ENCODE results near the gene PPP2R5C.

Gene PPP2R5C

DNA sequence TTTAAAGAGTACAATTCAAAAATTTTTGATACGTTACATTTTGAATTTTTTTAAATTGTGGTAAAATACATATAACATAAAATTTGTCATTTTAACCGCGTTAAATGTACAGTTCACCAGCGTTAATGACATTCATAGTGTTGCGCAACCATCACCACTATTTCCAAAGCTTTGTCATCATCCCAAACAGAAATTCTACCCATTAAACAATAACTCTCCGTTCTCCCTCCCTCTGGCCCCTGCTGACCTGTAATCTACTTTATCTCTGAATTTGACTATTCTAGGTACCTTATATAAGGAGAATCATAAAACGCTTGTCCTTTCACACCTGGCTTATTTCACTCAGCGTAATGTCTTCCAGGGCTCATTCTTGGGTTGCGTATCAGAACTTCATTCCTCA, 133.7 kb downstream of the PPP2R5C start:
- TF ChIP-seq PAX5 (IDR thresholded peaks at IDR 0.05; ENCODE audit: insufficient read depth, low read length, severe bottlenecking) (no peak), POU2F2 (IDR thresholded peaks at IDR 0.05; ENCODE audit: low read depth, low read length) (no peak), SPI1 (IDR thresholded peaks at IDR 0.05; ENCODE audit: low read depth, low read length) (no peak), POLR2A (IDR thresholded peaks at IDR 0.05; ENCODE audit: low read depth, low read length) (no peak), POLR2AphosphoS5 (IDR thresholded peaks at IDR 0.05; ENCODE audit: low read depth, low read length) (no peak), TAF1 (IDR thresholded peaks at IDR 0.05; ENCODE audit: low read depth, low read length) (no peak)
- FAIRE-seq (no peak), DNase-seq (ENCODE audit: insufficient read length, low spot score) (no peak)

DNA sequence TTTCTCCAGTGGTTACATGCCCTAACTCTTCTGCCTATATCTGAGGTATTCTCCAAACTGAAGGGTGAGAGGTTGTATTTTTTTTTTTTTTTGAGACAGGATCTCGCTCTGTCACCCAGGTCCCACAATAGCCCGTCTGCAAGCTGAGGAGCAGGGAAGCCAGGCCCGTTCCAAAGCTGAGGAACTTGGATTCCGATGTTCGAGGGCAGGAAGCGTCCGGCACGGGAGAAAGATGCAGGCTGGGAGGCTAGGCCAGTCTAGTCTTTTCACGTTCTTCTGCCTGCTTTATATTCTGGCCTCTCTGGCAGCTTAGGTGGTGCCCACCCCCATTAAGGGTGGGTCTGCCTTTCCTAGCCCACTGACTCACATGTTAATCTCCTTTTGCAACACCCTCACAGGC, 135.8 kb downstream of the PPP2R5C start:
- TF ChIP-seq POLR2AphosphoS5 (IDR thresholded peaks at IDR 0.05; ENCODE audit: low read depth, low read length), result no peak
- no peak for TF ChIP-seq POLR2A (IDR thresholded peaks at IDR 0.05; ENCODE audit: low read depth, low read length)
- TF ChIP-seq TAF1 (IDR thresholded peaks at IDR 0.05; ENCODE audit: low read depth, low read length), result no peak
- TF ChIP-seq SPI1 (IDR thresholded peaks at IDR 0.05; ENCODE audit: low read depth, low read length), result no peak
- TF ChIP-seq POU2F2 (IDR thresholded peaks at IDR 0.05; ENCODE audit: low read depth, low read length), result no peak
- no peak for TF ChIP-seq PAX5 (IDR thresholded peaks at IDR 0.05; ENCODE audit: insufficient read depth, low read length, severe bottlenecking)
- FAIRE-seq (no peak), DNase-seq (ENCODE audit: insufficient read length, low spot score) (no peak)

GRCh38 chr14:101898416-101898815, 136.9 kb downstream of the PPP2R5C start:
- TF ChIP-seq POLR2AphosphoS5 (IDR thresholded peaks at IDR 0.05; ENCODE audit: low read depth, low read length) (no peak), PAX5 (IDR thresholded peaks at IDR 0.05; ENCODE audit: insufficient read depth, low read length, severe bottlenecking) (no peak), POLR2A (IDR thresholded peaks at IDR 0.05; ENCODE audit: low read depth, low read length) (no peak), POU2F2 (IDR thresholded peaks at IDR 0.05; ENCODE audit: low read depth, low read length) (no peak), SPI1 (IDR thresholded peaks at IDR 0.05; ENCODE audit: low read depth, low read length) (no peak), TAF1 (IDR thresholded peaks at IDR 0.05; ENCODE audit: low read depth, low read length) (no peak)
- FAIRE-seq (no peak), DNase-seq (ENCODE audit: insufficient read length, low spot score) (no peak)

DNA sequence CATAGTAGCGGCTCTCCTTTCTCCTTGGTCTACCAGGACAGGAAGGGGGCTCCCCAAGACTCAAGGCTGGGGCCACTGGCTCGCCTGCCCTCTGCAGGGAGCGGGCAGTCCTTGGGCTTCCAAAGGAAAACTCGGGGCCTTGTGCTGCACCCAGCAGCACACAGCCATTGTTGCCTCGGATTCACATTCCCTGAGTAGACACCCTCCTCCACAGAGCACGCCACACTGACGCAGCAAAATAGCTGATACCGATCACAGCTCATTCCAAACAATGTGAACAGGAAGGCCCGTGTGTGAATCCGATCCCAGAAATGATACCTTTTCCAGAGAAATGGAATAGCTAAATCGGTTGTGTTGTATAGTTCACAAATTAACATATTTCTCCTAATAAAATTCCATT, 137.8 kb downstream of the PPP2R5C start:
- DNase-seq (ENCODE audit: insufficient read length, low spot score) (no peak), FAIRE-seq (no peak)
- TF ChIP-seq SPI1 (IDR thresholded peaks at IDR 0.05; ENCODE audit: low read depth, low read length), result no peak
- TF ChIP-seq POLR2A (IDR thresholded peaks at IDR 0.05; ENCODE audit: low read depth, low read length), result no peak
- no peak for TF ChIP-seq POLR2AphosphoS5 (IDR thresholded peaks at IDR 0.05; ENCODE audit: low read depth, low read length)

GRCh38 chr14:101900253-101900652, 138.7 kb downstream of the PPP2R5C start:
- no peak for TF ChIP-seq PAX5 (IDR thresholded peaks at IDR 0.05; ENCODE audit: insufficient read depth, low read length, severe bottlenecking)
- no peak for TF ChIP-seq POU2F2 (IDR thresholded peaks at IDR 0.05; ENCODE audit: low read depth, low read length)
- TF ChIP-seq TAF1 (IDR thresholded peaks at IDR 0.05; ENCODE audit: low read depth, low read length), result no peak
- no peak for TF ChIP-seq POLR2AphosphoS5 (IDR thresholded peaks at IDR 0.05; ENCODE audit: low read depth, low read length)
- no peak for TF ChIP-seq POLR2A (IDR thresholded peaks at IDR 0.05; ENCODE audit: low read depth, low read length)
- no peak for TF ChIP-seq SPI1 (IDR thresholded peaks at IDR 0.05; ENCODE audit: low read depth, low read length)
- no peak for FAIRE-seq
- no peak for DNase-seq (ENCODE audit: insufficient read length, low spot score)

- DNase-seq (ENCODE audit: insufficient read length, low spot score) (no peak), FAIRE-seq (no peak)
- TF ChIP-seq TAF1 (IDR thresholded peaks at IDR 0.05; ENCODE audit: low read depth, low read length), result no peak
Measured at GRCh38 chr14:101903111-101903561, 141.6 kb downstream of the PPP2R5C start.

DNA sequence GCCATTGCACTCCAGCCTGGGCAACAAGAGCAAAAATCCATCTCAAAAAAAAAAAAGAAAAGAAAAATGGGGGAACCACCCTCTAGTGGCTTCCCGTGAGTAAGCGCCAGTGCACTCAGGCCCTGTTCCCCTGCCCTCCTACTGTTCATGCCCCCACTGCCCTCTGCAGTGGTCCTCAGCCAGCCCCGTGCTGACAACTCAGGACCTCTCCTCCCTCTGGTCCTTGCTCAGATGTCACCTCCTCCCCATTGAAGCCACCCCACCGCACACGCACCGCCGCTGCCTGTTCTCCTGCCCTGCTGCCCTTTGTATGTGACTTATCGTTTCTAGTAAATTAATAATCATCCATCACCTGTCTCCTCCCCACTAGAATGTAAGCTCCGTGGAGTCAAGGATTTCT, 144.1 kb downstream of the PPP2R5C start:
- FAIRE-seq (no peak), DNase-seq (ENCODE audit: insufficient read length, low spot score) (no peak)
- no peak for TF ChIP-seq POLR2A (IDR thresholded peaks at IDR 0.05; ENCODE audit: low read depth, low read length)
- TF ChIP-seq POU2F2 (IDR thresholded peaks at IDR 0.05; ENCODE audit: low read depth, low read length), result no peak
- no peak for TF ChIP-seq PAX5 (IDR thresholded peaks at IDR 0.05; ENCODE audit: insufficient read depth, low read length, severe bottlenecking)
- TF ChIP-seq SPI1 (IDR thresholded peaks at IDR 0.05; ENCODE audit: low read depth, low read length), result no peak
- no peak for TF ChIP-seq POLR2AphosphoS5 (IDR thresholded peaks at IDR 0.05; ENCODE audit: low read depth, low read length)
- no peak for TF ChIP-seq TAF1 (IDR thresholded peaks at IDR 0.05; ENCODE audit: low read depth, low read length)

DNA sequence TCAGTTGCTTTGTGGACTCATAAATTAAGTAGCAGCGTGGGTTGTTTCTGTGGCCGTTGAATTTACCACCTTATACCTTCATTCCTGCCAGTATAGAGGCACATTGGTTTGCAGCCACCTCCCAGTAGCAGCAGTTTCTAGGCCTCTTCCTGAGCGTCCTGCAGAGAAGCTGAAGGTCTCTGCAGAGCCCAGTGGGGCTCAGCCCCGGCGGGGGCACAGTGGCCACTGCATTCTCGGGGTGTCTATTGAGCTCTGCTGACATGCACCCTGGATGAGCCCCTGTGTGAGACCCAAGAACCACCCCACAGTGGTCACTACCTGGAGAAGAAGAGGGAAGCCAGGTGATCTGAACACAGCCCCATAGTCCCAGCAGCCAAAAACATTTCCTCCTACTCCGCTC, 145.1 kb downstream of the PPP2R5C start:
- no peak for DNase-seq (ENCODE audit: insufficient read length, low spot score)
- no peak for TF ChIP-seq TAF1 (IDR thresholded peaks at IDR 0.05; ENCODE audit: low read depth, low read length)
- no peak for FAIRE-seq

GRCh38 chr14:101907619-101908018, 146.1 kb downstream of the PPP2R5C start:
- FAIRE-seq (no peak), DNase-seq (ENCODE audit: insufficient read length, low spot score) (no peak)
- TF ChIP-seq POU2F2 (IDR thresholded peaks at IDR 0.05; ENCODE audit: low read depth, low read length), result no peak
- no peak for TF ChIP-seq PAX5 (IDR thresholded peaks at IDR 0.05; ENCODE audit: insufficient read depth, low read length, severe bottlenecking)

- no peak for FAIRE-seq
- no peak for TF ChIP-seq POU2F2 (IDR thresholded peaks at IDR 0.05; ENCODE audit: low read depth, low read length)
- no peak for TF ChIP-seq POLR2AphosphoS5 (IDR thresholded peaks at IDR 0.05; ENCODE audit: low read depth, low read length)
- no peak for TF ChIP-seq SPI1 (IDR thresholded peaks at IDR 0.05; ENCODE audit: low read depth, low read length)
- no peak for TF ChIP-seq POLR2A (IDR thresholded peaks at IDR 0.05; ENCODE audit: low read depth, low read length)
- TF ChIP-seq PAX5 (IDR thresholded peaks at IDR 0.05; ENCODE audit: insufficient read depth, low read length, severe bottlenecking), result no peak
- no peak for TF ChIP-seq TAF1 (IDR thresholded peaks at IDR 0.05; ENCODE audit: low read depth, low read length)
- no peak for DNase-seq (ENCODE audit: insufficient read length, low spot score)
Measured at GRCh38 chr14:101908795-101909194, 147.3 kb downstream of the PPP2R5C start.
